NCI-H2029 treated with DMSO at 0.1 percent for 48 hours (cell line): ENCODE results near the gene PTPRN2.
"Not testable (repeated sequence)": the region's sequence is repeated elsewhere in the genome, so short reads cannot be mapped to it uniquely, and the experiment has no call there.

ENCODE experiments used
- DNase-seq: peaks from one replicate; lab custom pipeline; 2025; lab: John Stamatoyannopoulos, UW

Gene PTPRN2

DNA sequence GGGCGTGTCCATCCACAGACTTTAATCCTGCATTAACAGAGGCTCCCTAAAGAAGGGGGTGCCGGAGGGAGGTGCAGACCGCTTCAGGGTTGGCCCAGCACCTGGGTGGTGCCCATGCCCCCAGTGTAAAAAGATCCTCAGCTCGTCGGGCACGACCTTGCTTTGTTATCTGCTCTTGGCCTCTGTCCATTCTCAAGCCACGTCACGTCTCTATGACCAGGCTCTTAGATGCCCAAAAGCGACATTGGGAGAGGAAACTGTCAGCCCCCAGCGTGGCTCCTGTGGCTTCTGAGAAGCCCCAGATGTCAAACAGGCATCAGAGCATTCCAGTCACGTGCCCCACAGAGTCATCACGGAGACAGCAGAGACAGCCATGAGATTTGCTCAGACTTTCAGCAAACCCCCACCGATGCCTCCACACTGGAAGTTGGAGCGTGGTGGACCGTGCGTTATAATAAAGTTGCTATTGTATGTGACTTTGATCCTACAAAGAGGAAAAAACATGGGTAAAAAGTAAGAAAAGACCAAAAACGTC lies 55.5 kb downstream of the PTPRN2 start:
- no peak for DNase-seq

DNA sequence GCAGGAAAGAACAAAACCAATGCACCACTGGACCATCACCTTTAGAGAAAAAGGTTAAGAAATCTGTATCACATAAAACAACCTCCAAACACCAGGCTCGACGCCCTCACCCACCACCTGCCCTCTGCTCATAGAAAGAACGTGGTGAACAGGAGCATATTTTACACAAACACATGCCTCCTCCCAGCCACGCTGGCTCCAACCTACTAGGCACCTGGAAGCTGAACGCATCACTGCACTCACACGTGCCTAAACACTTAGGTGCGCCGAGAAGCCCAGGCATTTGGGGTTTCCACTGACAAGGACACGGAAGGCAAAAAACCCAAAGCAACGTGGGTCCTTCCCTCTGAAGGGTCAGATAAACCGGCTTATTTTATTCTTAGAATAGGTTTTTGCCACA lies 56.0 kb downstream of the PTPRN2 start:
- DNase-seq: peak; percentile 75

GRCh38 chr7:158530800-158531609 lies 56.6 kb downstream of the PTPRN2 start:
- no peak for DNase-seq

DNA sequence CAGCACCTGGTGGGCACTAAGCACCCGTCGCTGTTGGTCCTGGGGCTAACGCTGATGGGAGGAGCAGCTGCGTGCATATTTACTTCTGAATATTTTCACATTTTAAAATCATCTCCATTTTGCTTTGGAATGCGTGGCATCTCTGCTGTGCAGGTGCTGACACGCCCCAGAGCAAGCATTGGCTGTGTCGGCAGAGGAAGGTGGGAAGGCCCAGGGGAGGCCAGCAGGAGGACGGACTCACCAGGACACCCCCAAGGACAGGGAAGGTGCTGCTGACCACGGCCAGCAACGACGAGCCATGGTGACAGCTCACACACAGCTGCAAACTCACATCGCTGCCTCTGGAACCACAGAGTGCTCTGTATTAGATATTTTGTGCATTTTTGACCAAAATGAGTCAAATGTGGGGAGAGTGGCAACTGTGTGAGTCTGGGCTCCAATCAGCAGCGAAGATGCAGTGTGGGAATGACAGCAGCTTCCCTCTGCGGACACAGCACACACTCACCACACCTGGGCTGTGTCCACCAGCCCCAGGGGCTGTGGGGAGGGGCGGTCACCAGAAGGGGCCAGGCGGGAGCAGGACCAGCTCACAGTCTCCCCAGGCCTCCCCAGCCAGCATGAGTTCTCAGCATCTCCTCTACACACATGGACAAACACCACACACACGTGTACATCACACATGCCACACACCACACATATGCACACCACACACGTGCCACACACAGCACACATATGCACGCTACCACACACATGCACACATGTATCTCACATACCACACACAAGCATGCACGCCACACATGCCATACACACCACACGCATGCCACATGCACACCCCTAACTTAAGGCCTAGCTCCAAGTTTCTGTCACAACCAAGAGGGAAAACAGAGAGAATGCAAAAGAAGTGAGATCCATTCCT lies 58.2 kb downstream of the PTPRN2 start:
- no peak for DNase-seq

- no peak for DNase-seq
These were observed 59.6 kb downstream of the PTPRN2 start for GRCh38 chr7:158527915-158528502.

DNA sequence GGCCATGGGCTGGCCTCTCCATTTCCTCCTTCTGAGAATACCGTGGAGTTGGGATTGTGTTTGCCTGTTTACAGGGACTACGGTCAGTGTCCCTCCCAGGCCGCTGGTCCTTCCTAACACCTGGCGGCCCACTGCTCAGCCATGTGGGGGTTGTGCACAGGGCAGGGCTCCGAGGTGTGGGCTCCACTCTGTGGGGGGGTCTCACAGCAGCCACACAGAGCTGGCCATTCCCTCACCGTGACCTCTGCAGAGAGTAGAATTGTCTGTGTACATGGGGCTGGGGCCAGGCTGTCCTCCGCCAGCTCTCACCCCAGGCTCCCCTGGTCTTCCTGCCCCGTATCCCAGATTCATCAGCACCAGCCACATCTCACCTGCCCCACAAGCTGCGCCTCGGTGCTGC lies 60.1 kb downstream of the PTPRN2 start:
- no peak for DNase-seq

DNA sequence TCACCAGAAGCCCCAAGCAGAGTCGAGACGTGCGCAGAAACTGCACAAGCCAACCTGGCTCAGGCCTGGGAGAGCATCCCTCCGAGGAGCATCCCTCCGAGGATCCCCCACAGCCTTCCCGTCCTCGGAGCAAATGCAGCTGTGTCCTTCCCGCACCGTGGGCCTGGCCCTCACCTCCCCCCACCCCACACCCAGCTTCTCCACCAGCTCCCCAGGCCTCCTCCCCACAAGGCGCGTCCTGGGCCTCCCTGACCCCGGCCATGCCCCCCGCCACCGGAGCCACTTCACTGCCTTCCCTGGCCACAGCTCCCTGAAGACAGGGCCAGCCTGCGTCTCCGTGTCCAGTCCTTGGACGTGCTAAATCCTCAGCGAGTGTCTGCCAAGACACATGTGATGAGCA lies 60.6 kb downstream of the PTPRN2 start:
- DNase-seq: no peak

GRCh38 chr7:158526531-158526930 lies 61.1 kb downstream of the PTPRN2 start:
- no peak for DNase-seq

- no peak for DNase-seq
These were observed 61.8 kb downstream of the PTPRN2 start for GRCh38 chr7:158525648-158526484.

DNA sequence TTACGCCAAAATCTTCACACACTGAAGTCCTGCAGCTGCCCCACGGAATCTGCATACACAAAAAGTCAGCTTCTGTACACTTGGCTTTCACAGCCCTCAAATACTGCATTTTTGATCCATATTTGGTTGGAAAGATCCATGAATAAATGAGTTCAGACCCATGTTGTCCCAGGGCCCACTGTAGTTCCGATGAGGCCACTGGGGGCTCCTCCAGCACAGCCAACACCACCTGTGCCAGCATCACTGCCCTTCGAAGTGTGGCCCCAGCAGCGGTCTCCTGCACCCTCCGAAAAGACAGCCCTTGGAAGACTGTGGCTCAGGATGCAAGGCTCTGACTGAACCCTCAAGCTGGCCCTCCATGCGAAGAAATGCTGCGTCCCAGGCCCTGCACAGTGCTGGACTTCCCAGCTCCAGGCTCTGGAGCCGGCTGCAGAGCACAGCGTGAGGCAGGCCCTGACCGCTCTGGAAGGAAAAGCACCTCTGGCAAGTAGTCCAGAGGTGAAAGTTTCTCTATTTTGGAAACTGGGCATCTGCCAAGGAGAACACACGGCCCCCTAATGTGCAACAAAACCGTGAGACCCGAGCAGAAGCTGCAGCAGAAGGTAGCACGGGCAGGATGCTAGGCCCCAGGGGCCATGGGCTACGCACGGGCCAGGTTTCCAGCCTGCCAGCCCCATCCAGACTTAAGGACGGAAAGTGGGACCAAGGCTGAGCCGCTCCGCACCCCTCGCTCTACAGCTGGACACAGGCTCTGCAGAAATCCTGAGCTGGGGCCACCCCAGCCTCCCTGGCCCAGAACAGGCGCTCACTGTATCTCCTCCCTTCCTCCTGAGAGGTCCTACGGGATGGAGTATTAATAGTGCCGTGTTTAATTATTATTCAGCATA lies 62.6 kb downstream of the PTPRN2 start:
- no peak for DNase-seq

- DNase-seq: peak; percentile 47
These were observed 63.3 kb downstream of the PTPRN2 start for GRCh38 chr7:158524286-158524685.

- not testable (repeated sequence) for DNase-seq
These were observed 63.7 kb downstream of the PTPRN2 start for GRCh38 chr7:158523877-158524276.

- DNase-seq: not testable (repeated sequence)
These were observed 64.3 kb downstream of the PTPRN2 start for GRCh38 chr7:158523165-158523856.

- DNase-seq: not testable (repeated sequence)
These were observed 65.8 kb downstream of the PTPRN2 start for GRCh38 chr7:158521795-158522194.

DNA sequence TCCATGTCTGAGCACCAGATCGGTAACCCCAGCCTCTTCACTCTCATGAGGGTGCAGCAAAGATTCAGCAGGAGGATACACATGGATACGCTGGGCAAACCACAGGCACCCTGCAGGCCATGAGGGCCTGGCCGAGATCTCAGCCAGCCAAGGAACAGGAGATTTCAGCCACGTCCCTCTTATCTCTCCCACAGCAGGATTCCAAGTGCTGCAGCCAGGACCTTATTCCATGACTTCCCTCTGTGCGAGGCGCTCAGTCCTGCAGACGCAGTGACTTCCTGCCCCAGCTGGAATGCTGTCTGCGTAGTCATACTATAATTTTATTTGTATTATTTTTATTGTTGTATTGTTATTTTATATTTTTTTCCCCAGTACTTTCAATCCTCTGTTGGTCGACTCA lies 66.8 kb downstream of the PTPRN2 start:
- no peak for DNase-seq

- no peak for DNase-seq
These were observed 67.9 kb downstream of the PTPRN2 start for GRCh38 chr7:158519633-158520174.

GRCh38 chr7:158518980-158519632 lies 68.5 kb downstream of the PTPRN2 start:
- DNase-seq: no peak

- no peak for DNase-seq
These were observed 70.1 kb downstream of the PTPRN2 start for GRCh38 chr7:158517571-158517970.

DNA sequence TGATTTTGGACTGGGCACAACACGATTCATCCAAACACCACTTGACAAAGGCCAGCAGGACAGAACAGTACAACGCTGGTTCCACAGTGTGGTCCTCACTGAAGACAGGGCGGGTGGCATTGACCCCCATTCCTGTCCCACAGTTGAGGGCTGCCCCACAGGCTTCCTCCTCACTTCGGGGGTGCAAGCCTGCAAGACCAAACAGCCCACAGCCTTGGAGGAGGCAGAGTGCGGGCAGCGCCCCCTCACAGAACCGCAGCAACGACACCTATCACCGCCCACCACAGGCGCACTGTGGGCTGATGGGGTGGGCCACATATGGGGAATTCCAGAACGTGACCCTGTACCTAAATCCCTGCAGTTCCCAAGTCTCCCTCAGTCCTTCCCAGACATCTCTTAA lies 70.6 kb downstream of the PTPRN2 start:
- DNase-seq: no peak
